Dendritic cell treated with granulocyte-macrophage colony-stimulating factor and Interleukin-4, amounts not matched to agents 40 ng/mL and 50 ng/mL, for 4 days (primary cell): ENCODE data around the gene KPNA1.
A peak's percentile ranks its signal among the peaks of the same experiment; 100 is the strongest.

Experiments used
- H3K27ac Mint-ChIP-seq: one replicate; pipeline ENCODE4 v1.8.0; 2022; ENCODE audit warnings: mild to moderate bottlenecking, mixed read lengths
- H3K27me3 Mint-ChIP-seq: one replicate; pipeline ENCODE4 v1.8.0; 2022; ENCODE audit warnings: mild to moderate bottlenecking, mixed read lengths
- H3K36me3 Mint-ChIP-seq: one replicate; pipeline ENCODE4 v1.8.0; 2022; ENCODE audit warnings: low read depth, mixed read lengths
- H3K4me1 Mint-ChIP-seq: one replicate; pipeline ENCODE4 v1.8.0; 2022; ENCODE audit warnings: low read depth, mixed read lengths
- H3K4me3 Mint-ChIP-seq: one replicate; pipeline ENCODE4 v1.8.0; 2022; ENCODE audit warnings: mild to moderate bottlenecking, moderate library complexity, mixed read lengths
- H3K9me3 Mint-ChIP-seq: one replicate; pipeline ENCODE4 v1.8.0; 2022; ENCODE audit warnings: mixed read lengths
- intact Hi-C: fragments of 100-400 bp; cut with micrococcal nuclease; formaldehyde crosslinking; loops from one replicate; pipeline ENCODE4 v1.15.0; 2022

Gene KPNA1

GRCh38 chr3:122391681-122392446 lies 122.9 kb downstream of the KPNA1 start:
- no peaks in the 10 kb centered on the region for H3K9me3 Mint-ChIP-seq
- H3K4me1 Mint-ChIP-seq: peaks cover 20% of the 10 kb centered on the region
- no peaks in the 10 kb centered on the region for H3K27me3 Mint-ChIP-seq
- peaks cover 27% of the 10 kb centered on the region for H3K36me3 Mint-ChIP-seq
- H3K27ac Mint-ChIP-seq: no peak overlapping the region
- H3K4me3 Mint-ChIP-seq: no peak overlapping the region
- intact Hi-C loops: loop anchor here (5.0 kb wide), 1 partner anchor 65 kb away; no protein-coding TSS in a partner anchor

- intact Hi-C loops: loop anchor here (5.0 kb wide), 1 partner anchor 67 kb away; no protein-coding TSS in a partner anchor
- Mint-ChIP-seq H3K4me1 (peaks cover 20% of the 10 kb centered on the region), H3K9me3 (no peaks in the 10 kb centered on the region), H3K27ac (no peak overlapping the region), H3K36me3 (peaks cover 32% of the 10 kb centered on the region), H3K4me3 (no peak overlapping the region), H3K27me3 (no peaks in the 10 kb centered on the region)
Observed at GRCh38 chr3:122390665-122391064, 124.1 kb downstream of the KPNA1 start.

- Mint-ChIP-seq H3K4me3 (no peak overlapping the region), H3K27me3 (no peaks in the 10 kb centered on the region), H3K4me1 (peaks cover 16% of the 10 kb centered on the region), H3K27ac (no peak overlapping the region), H3K36me3 (peaks cover 32% of the 10 kb centered on the region), H3K9me3 (no peaks in the 10 kb centered on the region)
- intact Hi-C loops: loop anchor here (5.0 to 10.0 kb wide), 2 partner anchors 67 to 285 kb away; no protein-coding TSS in a partner anchor
Observed at GRCh38 chr3:122389892-122390291, 124.8 kb downstream of the KPNA1 start.

- Mint-ChIP-seq H3K27ac (no peak overlapping the region), H3K4me1 (peaks cover 19% of the 10 kb centered on the region), H3K4me3 (no peak overlapping the region), H3K36me3 (peaks cover 29% of the 10 kb centered on the region), H3K9me3 (no peaks in the 10 kb centered on the region), H3K27me3 (no peaks in the 10 kb centered on the region)
- intact Hi-C loops: loop anchor here (10.0 kb wide), 1 partner anchor 286 kb away; no protein-coding TSS in a partner anchor
Observed at GRCh38 chr3:122389197-122389596, 125.5 kb downstream of the KPNA1 start.

GRCh38 chr3:122387709-122388108 lies 127.0 kb downstream of the KPNA1 start:
- Mint-ChIP-seq H3K27me3 (no peaks in the 10 kb centered on the region), H3K36me3 (peaks cover 29% of the 10 kb centered on the region), H3K4me3 (no peak overlapping the region), H3K9me3 (no peaks in the 10 kb centered on the region), H3K4me1 (peaks cover 27% of the 10 kb centered on the region), H3K27ac (no peak overlapping the region)
- intact Hi-C loops: loop anchor here (10.0 kb wide), 1 partner anchor 287 kb away; no protein-coding TSS in a partner anchor

- Mint-ChIP-seq H3K4me3 (peak within 1 kb of the TSS; percentile 92), H3K9me3 (no peaks in the 10 kb centered on the region), H3K27me3 (no peaks in the 10 kb centered on the region), H3K27ac (peak within 1 kb of the TSS; percentile 94), H3K36me3 (peaks cover 29% of the 10 kb centered on the region), H3K4me1 (peaks cover 38% of the 10 kb centered on the region)
- intact Hi-C loops: loop anchor here (5.0 to 10.0 kb wide), 3 partner anchors 33 to 291 kb away; partner anchors contain the start of genes KPNA1 and WDR5B
Observed at GRCh38 chr3:122383771-122384697, 130.7 kb downstream of the KPNA1 start, which contains the start of gene FAM162A. Gene FAM162A, plus strand, starts transcription at chr3:122384182. Its CDS starts 84 bp downstream, at chr3:122384266.

GRCh38 chr3:122382888-122383666 lies 131.7 kb downstream of the KPNA1 start, which contains the start of gene MIX23:
Gene MIX23, minus strand, starts transcription at chr3:122383231. Its CDS starts 7 bp downstream, at chr3:122383224.
- H3K9me3 Mint-ChIP-seq: no peaks in the 10 kb centered on the region
- peaks cover 24% of the 10 kb centered on the region for H3K36me3 Mint-ChIP-seq
- H3K4me3 Mint-ChIP-seq: peak within 1 kb of the TSS; percentile 92
- peaks cover 37% of the 10 kb centered on the region for H3K4me1 Mint-ChIP-seq
- H3K27me3 Mint-ChIP-seq: no peaks in the 10 kb centered on the region
- peak within 1 kb of the TSS; percentile 94 for H3K27ac Mint-ChIP-seq
- intact Hi-C loops: loop anchor here (5.0 to 10.0 kb wide), 3 partner anchors 34 to 292 kb away; partner anchors contain the start of genes KPNA1 and WDR5B

- Mint-ChIP-seq H3K27me3 (no peaks in the 10 kb centered on the region), H3K9me3 (no peaks in the 10 kb centered on the region), H3K4me1 (peaks cover 16% of the 10 kb centered on the region), H3K27ac (no peak overlapping the region), H3K4me3 (no peak overlapping the region), H3K36me3 (peaks cover 23% of the 10 kb centered on the region)
- intact Hi-C loops: no loop called here
Observed at GRCh38 chr3:122377975-122378374, 136.8 kb downstream of the KPNA1 start.

GRCh38 chr3:122374034-122374433 lies 140.7 kb downstream of the KPNA1 start:
- no peaks in the 10 kb centered on the region for H3K27me3 Mint-ChIP-seq
- H3K27ac Mint-ChIP-seq: no peak overlapping the region
- no peak overlapping the region for H3K4me3 Mint-ChIP-seq
- peaks cover 41% of the 10 kb centered on the region for H3K36me3 Mint-ChIP-seq
- intact Hi-C loops: no loop called here
- no peaks in the 10 kb centered on the region for H3K9me3 Mint-ChIP-seq
- peaks cover 10% of the 10 kb centered on the region for H3K4me1 Mint-ChIP-seq
